Activated CD8-positive, alpha-beta memory T cell treated with anti-CD3 and anti-CD28 coated beads, Interleukin-2, amount 10 ng/mL, durations not matched to agents 7 days and 5 days (primary cell): ENCODE data around the gene MSH3. TPM values are rescaled to one million over a fixed set of nuclear protein-coding genes. Genes with fewer than 3 reads are reported as not detected.
A peak's percentile ranks its signal among the peaks of the same experiment; 100 is the strongest.
"Not testable (repeated sequence)": the region's sequence is repeated elsewhere in the genome, so short reads cannot be mapped to it uniquely, and the experiment has no call there.

Experiments used
- ATAC-seq: fragments of 150-1000 bp; cut with Tn5 transposase; one replicate; pipeline ENCODE4 v1.10.0; 2021; ENCODE audit warnings: moderate library complexity
- CTCF ChIA-PET: fragments of 350-600 bp; sonication (Branson Sonifier 250); formaldehyde crosslinking; loops from one replicate; lab custom pipeline; 2021; ENCODE audit warnings: antibody characterized with exemption; lab: Charles Lee
- DNase-seq: peaks from one replicate; pipeline ENCODE4 v3.0.0-alpha.2; 2020
- H3K27ac Mint-ChIP-seq: one replicate; pipeline ENCODE4 v1.8.0; 2021; ENCODE audit warnings: mild to moderate bottlenecking, mixed read lengths
- H3K27me3 Mint-ChIP-seq: one replicate; pipeline ENCODE4 v1.8.0; 2021; ENCODE audit warnings: mixed read lengths
- H3K36me3 Mint-ChIP-seq: one replicate; pipeline ENCODE4 v1.8.0; 2021; ENCODE audit warnings: mild to moderate bottlenecking, mixed read lengths
- H3K4me1 Mint-ChIP-seq: one replicate; pipeline ENCODE4 v1.8.0; 2021; ENCODE audit warnings: mixed read lengths
- H3K4me3 Mint-ChIP-seq: one replicate; pipeline ENCODE4 v1.8.0; 2021; ENCODE audit warnings: mild to moderate bottlenecking, moderate library complexity, mixed read lengths
- H3K9me3 Mint-ChIP-seq: one replicate; pipeline ENCODE4 v1.8.0; 2022; ENCODE audit warnings: low read depth, mixed read lengths
- total RNA-seq, 2 experiments: library from RNA; stranded (reverse); gene quantifications; one replicate each; pipeline ENCODE4 v1.2.3, GENCODE V29; 2021

The MSH3 gene
- total RNA-seq, 2 experiments from 2014 or later, result 22.3 to 26.3 TPM

- DNase-seq (no peak), ATAC-seq (no peak)
- Mint-ChIP-seq H3K4me3 (no peak overlapping the region), H3K36me3 (peaks cover 57% of the 10 kb centered on the region), H3K27ac (no peak overlapping the region), H3K27me3 (no peaks in the 10 kb centered on the region), H3K4me1 (no peaks in the 10 kb centered on the region), H3K9me3 (no peaks in the 10 kb centered on the region)
- CTCF ChIA-PET, result no interaction called here
Measured at GRCh38 chr5:80631278-80632259, 22.9 kb upstream of the MSH3 start.

- no peaks in the 10 kb centered on the region for H3K27me3 Mint-ChIP-seq
- no peak overlapping the region for H3K4me3 Mint-ChIP-seq
- H3K36me3 Mint-ChIP-seq, result peaks cover 59% of the 10 kb centered on the region
- H3K27ac Mint-ChIP-seq, result no peak overlapping the region
- ATAC-seq (no peak), DNase-seq (no peak)
- no peaks in the 10 kb centered on the region for H3K4me1 Mint-ChIP-seq
- CTCF ChIA-PET, result no interaction called here
- H3K9me3 Mint-ChIP-seq, result no peaks in the 10 kb centered on the region
Measured at GRCh38 chr5:80632700-80633099, 21.8 kb upstream of the MSH3 start.

GRCh38 chr5:80634193-80634592, 20.3 kb upstream of the MSH3 start:
- H3K27me3 Mint-ChIP-seq, result no peaks in the 10 kb centered on the region
- no peak overlapping the region for H3K27ac Mint-ChIP-seq
- H3K36me3 Mint-ChIP-seq, result peaks cover 70% of the 10 kb centered on the region
- ATAC-seq (no peak), DNase-seq (no peak)
- H3K4me3 Mint-ChIP-seq, result no peak overlapping the region
- CTCF ChIA-PET, result no interaction called here
- H3K4me1 Mint-ChIP-seq, result peaks cover 7% of the 10 kb centered on the region
- H3K9me3 Mint-ChIP-seq, result no peaks in the 10 kb centered on the region

GRCh38 chr5:80641353-80641752, 13.1 kb upstream of the MSH3 start:
- CTCF ChIA-PET, result interaction anchor here (0.6 kb wide), 1 partner anchor 502 kb away, joined by 3 read pairs; no protein-coding TSS in a partner anchor
- Mint-ChIP-seq H3K4me1 (peaks cover 15% of the 10 kb centered on the region), H3K4me3 (no peak overlapping the region), H3K9me3 (no peaks in the 10 kb centered on the region), H3K36me3 (peaks cover 77% of the 10 kb centered on the region), H3K27ac (no peak overlapping the region), H3K27me3 (no peaks in the 10 kb centered on the region)
- ATAC-seq, result no peak
- DNase-seq, result no peak

- Mint-ChIP-seq H3K4me3 (no peak overlapping the region), H3K27ac (no peak overlapping the region), H3K9me3 (no peaks in the 10 kb centered on the region), H3K27me3 (no peaks in the 10 kb centered on the region), H3K36me3 (peaks cover 77% of the 10 kb centered on the region), H3K4me1 (peaks cover 19% of the 10 kb centered on the region)
- DNase-seq, result no peak
- no peak for ATAC-seq
- CTCF ChIA-PET, result no interaction called here
Measured at GRCh38 chr5:80644900-80645299, 9.6 kb upstream of the MSH3 start.

- ATAC-seq, result no peak
- DNase-seq, result no peak
- H3K9me3 Mint-ChIP-seq, result no peaks in the 10 kb centered on the region
- no peak overlapping the region for H3K4me3 Mint-ChIP-seq
- peaks cover 61% of the 10 kb centered on the region for H3K36me3 Mint-ChIP-seq
- peaks cover 17% of the 10 kb centered on the region for H3K4me1 Mint-ChIP-seq
- CTCF ChIA-PET, result no interaction called here
- no peak overlapping the region for H3K27ac Mint-ChIP-seq
- no peaks in the 10 kb centered on the region for H3K27me3 Mint-ChIP-seq
Measured at GRCh38 chr5:80646926-80647325, 7.5 kb upstream of the MSH3 start.

- DNase-seq, result no peak
- no peaks in the 10 kb centered on the region for H3K27me3 Mint-ChIP-seq
- peaks cover 25% of the 10 kb centered on the region for H3K4me1 Mint-ChIP-seq
- CTCF ChIA-PET, result interaction anchor here (1.3 kb wide), 1 partner anchor 103 kb away, joined by 4 read pairs; no protein-coding TSS in a partner anchor
- no peaks in the 10 kb centered on the region for H3K9me3 Mint-ChIP-seq
- peak overlapping the region; percentile 94 for H3K4me3 Mint-ChIP-seq
- peaks cover 30% of the 10 kb centered on the region for H3K36me3 Mint-ChIP-seq
- ATAC-seq, result no peak
- H3K27ac Mint-ChIP-seq, result peak overlapping the region; percentile 87
Measured at GRCh38 chr5:80653502-80653901, 950 bp upstream of the MSH3 start.

GRCh38 chr5:80654054-80654390, 430 bp upstream of the MSH3 start:
- H3K36me3 Mint-ChIP-seq, result peaks cover 28% of the 10 kb centered on the region
- peak overlapping the region; percentile 94 for H3K4me3 Mint-ChIP-seq
- CTCF ChIA-PET, result interaction anchor here (1.2 kb wide), 1 partner anchor 18 kb away, joined by 3 read pairs; no protein-coding TSS in a partner anchor
- H3K27ac Mint-ChIP-seq, result peak overlapping the region; percentile 87
- no peak for ATAC-seq
- H3K27me3 Mint-ChIP-seq, result no peaks in the 10 kb centered on the region
- no peak for DNase-seq
- peaks cover 25% of the 10 kb centered on the region for H3K4me1 Mint-ChIP-seq
- H3K9me3 Mint-ChIP-seq, result no peaks in the 10 kb centered on the region

- Mint-ChIP-seq H3K4me3 (peak overlapping the region; percentile 94), H3K27me3 (no peaks in the 10 kb centered on the region), H3K36me3 (peaks cover 39% of the 10 kb centered on the region), H3K4me1 (peaks cover 25% of the 10 kb centered on the region), H3K27ac (peak overlapping the region; percentile 98), H3K9me3 (no peaks in the 10 kb centered on the region)
- peak; percentile 45 for DNase-seq
- CTCF ChIA-PET, result interaction anchor here (1.2 to 3.8 kb wide), 4 partner anchors 12 to 18 kb away, joined by 3 to 38 read pairs (median 10); no protein-coding TSS in a partner anchor
- ATAC-seq, result no peak
Measured at GRCh38 chr5:80655231-80655774, 851 bp downstream of the MSH3 start.

GRCh38 chr5:80656425-80656824, 2.0 kb downstream of the MSH3 start:
- H3K36me3 Mint-ChIP-seq, result peaks cover 47% of the 10 kb centered on the region
- CTCF ChIA-PET, result interaction anchor here (0.5 to 3.8 kb wide), 6 partner anchors 11 to 451 kb away, joined by 3 to 38 read pairs (median 4); no protein-coding TSS in a partner anchor
- ATAC-seq (no peak), DNase-seq (no peak)
- peaks cover 25% of the 10 kb centered on the region for H3K4me1 Mint-ChIP-seq
- H3K27ac Mint-ChIP-seq, result peak overlapping the region; percentile 98
- H3K9me3 Mint-ChIP-seq, result no peaks in the 10 kb centered on the region
- peak overlapping the region; percentile 94 for H3K4me3 Mint-ChIP-seq
- no peaks in the 10 kb centered on the region for H3K27me3 Mint-ChIP-seq

- Mint-ChIP-seq H3K27ac (no peak overlapping the region), H3K4me3 (no peak overlapping the region), H3K27me3 (no peaks in the 10 kb centered on the region), H3K9me3 (no peaks in the 10 kb centered on the region), H3K36me3 (peaks cover 58% of the 10 kb centered on the region), H3K4me1 (peaks cover 18% of the 10 kb centered on the region)
- DNase-seq, result no peak
- ATAC-seq, result no peak
- CTCF ChIA-PET, result no interaction called here
Measured at GRCh38 chr5:80659106-80659505, 4.7 kb downstream of the MSH3 start.

GRCh38 chr5:80660661-80661060, 6.2 kb downstream of the MSH3 start:
- ATAC-seq, CTCF ChIA-PET, H3K9me3 Mint-ChIP-seq, DNase-seq, H3K27me3 Mint-ChIP-seq, H3K4me3 Mint-ChIP-seq: not testable (repeated sequence)
- Mint-ChIP-seq H3K27ac (peak overlapping the region; percentile 3), H3K36me3 (peaks cover 70% of the 10 kb centered on the region), H3K4me1 (peaks cover 13% of the 10 kb centered on the region)

GRCh38 chr5:80662108-80662507, 7.7 kb downstream of the MSH3 start:
- H3K27ac Mint-ChIP-seq, result no peak overlapping the region
- peaks cover 77% of the 10 kb centered on the region for H3K36me3 Mint-ChIP-seq
- H3K4me3 Mint-ChIP-seq, result no peak overlapping the region
- no peak for DNase-seq
- no peaks in the 10 kb centered on the region for H3K27me3 Mint-ChIP-seq
- no peaks in the 10 kb centered on the region for H3K9me3 Mint-ChIP-seq
- peaks cover 2% of the 10 kb centered on the region for H3K4me1 Mint-ChIP-seq
- CTCF ChIA-PET, result no interaction called here
- no peak for ATAC-seq
